Neuronal stem cell (in vitro differentiated cells): ENCODE results near the gene CLMN.

ENCODE experiments used
- DNase-seq: peaks from one replicate; pipeline ENCODE4 v3.0.0-alpha.2; 2013; ENCODE audit warnings: low spot score
- H2AFZ ChIP-seq: one replicate; pipeline ENCODE4 v1.6.1; 2013; ENCODE audit warnings: mild to moderate bottlenecking, low read length, inconsistent platforms
- H2AK5ac ChIP-seq: 2 replicates; pipeline ENCODE4 v1.6.1; 2013; ENCODE audit warnings: low read depth, mild to moderate bottlenecking, inconsistent platforms, low read length, moderate library complexity, mixed read lengths
- H2BK120ac ChIP-seq: 2 replicates; pipeline ENCODE4 v1.6.1; 2013; ENCODE audit warnings: low read depth, mild to moderate bottlenecking, inconsistent platforms, low read length, moderate library complexity, mixed read lengths
- H2BK12ac ChIP-seq: one replicate; pipeline ENCODE4 v1.6.1; 2013; ENCODE audit warnings: low read length, inconsistent platforms
- H2BK15ac ChIP-seq: 2 replicates; pipeline ENCODE4 v1.6.1; 2013; ENCODE audit warnings: mild to moderate bottlenecking, low read length, inconsistent platforms, mixed read lengths
- H2BK5ac ChIP-seq: one replicate; pipeline ENCODE4 v1.6.1; 2013; ENCODE audit warnings: inconsistent platforms, mild to moderate bottlenecking, low read length, moderate library complexity
- H3K14ac ChIP-seq: one replicate; pipeline ENCODE4 v1.6.1; 2013; ENCODE audit warnings: low read length, inconsistent platforms
- H3K18ac ChIP-seq: 2 replicates; pipeline ENCODE4 v1.6.1; 2013; ENCODE audit warnings: low read length, inconsistent platforms
- H3K23ac ChIP-seq: 2 replicates; pipeline ENCODE4 v1.6.1; 2013; ENCODE audit warnings: low read depth, mild to moderate bottlenecking, mixed read lengths, low read length, inconsistent platforms; ENCODE audit not compliant: poor library complexity
- H3K27ac ChIP-seq: replicated peaks from 3 replicates; pipeline ENCODE4 v1.5.1; 2013; ENCODE audit warnings: low read length, inconsistent platforms
- H3K27me3 ChIP-seq, 3 experiments: 2 replicates each; pipeline ENCODE4 v1.6.1; 2013; ENCODE audit warnings: low read length in 3 of 3, mild to moderate bottlenecking in 2 of 3, inconsistent platforms in 1 of 3, low read depth in 1 of 3, mixed read lengths in 1 of 3, moderate library complexity in 1 of 3; ENCODE audit not compliant: control insufficient read depth in 3 of 3, insufficient read depth in 3 of 3
- H3K36me3 ChIP-seq, 2 donors: replicated peaks in 1 of 2; 2 replicates each; pipeline ENCODE4 v1.6.1; 2013; ENCODE audit warnings: low read length in 2 of 2; ENCODE audit not compliant: control insufficient read depth in 2 of 2, insufficient read depth in 2 of 2
- H3K4ac ChIP-seq: 2 replicates; pipeline ENCODE4 v1.6.1; 2013; ENCODE audit warnings: inconsistent platforms, mild to moderate bottlenecking, low read length, moderate library complexity
- H3K4me1 ChIP-seq, 2 donors: 1 replicate in 1 of 2; 2 replicates in 1 of 2; pipeline ENCODE4 v1.6.1; 2013; ENCODE audit warnings: low read length in 2 of 2, low read depth in 1 of 2; ENCODE audit not compliant: control insufficient read depth in 2 of 2, insufficient read depth in 1 of 2
- H3K4me2 ChIP-seq: one replicate; pipeline ENCODE4 v1.6.1; 2013; ENCODE audit warnings: mild to moderate bottlenecking, low read length, inconsistent platforms; ENCODE audit not compliant: insufficient read depth, poor library complexity, severe bottlenecking
- H3K4me3 ChIP-seq, 2 donors: 2 replicates each; pipeline ENCODE4 v1.5.1; 2013; ENCODE audit warnings: low read length in 2 of 2, mild to moderate bottlenecking in 2 of 2, inconsistent platforms in 1 of 2, moderate library complexity in 1 of 2
- H3K79me1 ChIP-seq: one replicate; pipeline ENCODE4 v1.6.1; 2013; ENCODE audit warnings: low read depth, mild to moderate bottlenecking, inconsistent platforms, low read length, moderate library complexity
- H3K9ac ChIP-seq: one replicate; pipeline ENCODE4 v1.6.1; 2013; ENCODE audit warnings: mild to moderate bottlenecking, low read depth, low read length, inconsistent platforms; ENCODE audit not compliant: poor library complexity
- H3K9me3 ChIP-seq, 2 donors: replicated peaks in 1 of 2; 2 replicates each; pipeline versions ENCODE3 to v1.6.1; 2013; ENCODE audit warnings: low read length in 2 of 2, mild to moderate bottlenecking in 2 of 2, inconsistent platforms in 1 of 2, low read depth in 1 of 2, mixed read lengths in 1 of 2, moderate library complexity in 1 of 2; ENCODE audit not compliant: control insufficient read depth in 2 of 2, insufficient read depth in 1 of 2
- H4K8ac ChIP-seq: one replicate; pipeline ENCODE4 v1.6.1; 2013; ENCODE audit warnings: low read depth, mild to moderate bottlenecking, inconsistent platforms, low read length, moderate library complexity
- H4K91ac ChIP-seq: one replicate; pipeline ENCODE4 v1.6.1; 2013; ENCODE audit warnings: low read length, low read depth, mild to moderate bottlenecking, inconsistent platforms; ENCODE audit not compliant: poor library complexity
- WGBS, 2 donors: extraction: QIAGEN DNeasy Blood & Tissue Kit; methylation state at CpG; one replicate each; pipeline ENCODE4 v1.1.7; 2013; ENCODE audit warnings: missing lambda C conversion rate in 2 of 2, mixed read lengths in 1 of 2; ENCODE audit not compliant: insufficient read length in 2 of 2, insufficient replicate concordance in 1 of 2; ENCODE audit errors: extremely low coverage in 2 of 2; 5-methylcytosine and 5-hydroxymethylcytosine counted together

The CLMN gene

GRCh38 chr14:95195031-95195430, 124.7 kb downstream of the CLMN start:
- Histone ChIP-seq H3K9me3 (no peaks in the 10 kb centered on the region), H4K8ac (no peak overlapping the region), H2BK120ac (no peak overlapping the region), H3K14ac (no peak overlapping the region), H3K27ac (no peak overlapping the region), H3K4ac (no peak overlapping the region), H3K79me1 (no peaks in the 10 kb centered on the region), H2AFZ (no peak overlapping the region), H4K91ac (no peak overlapping the region), H2BK5ac (no peak overlapping the region), H2AK5ac (no peak overlapping the region), H3K36me3 (no peaks in the 10 kb centered on the region), H3K23ac (peak overlapping the region; percentile 11), H2BK12ac (no peak overlapping the region), H3K4me3 (no peak overlapping the region), H3K9ac (no peak overlapping the region), H3K18ac (peak overlapping the region; percentile 20), H2BK15ac (no peak overlapping the region), H3K27me3 (no peaks in the 10 kb centered on the region), H3K4me2 (no peak overlapping the region), H3K4me1 (peaks cover 0 to 18% of the 10 kb centered on the region in 2 donors)
- no peak for DNase-seq
- WGBS, 2 donors = no CpG with 5 or more reads among the region's 6 CpGs

- H2AK5ac ChIP-seq = no peak overlapping the region
- WGBS, 2 donors = no CpG with 5 or more reads among the region's 6 CpGs
- peaks cover 0 to 18% of the 10 kb centered on the region in 2 donors for H3K4me1 ChIP-seq
- DNase-seq = no peak
- H2BK5ac ChIP-seq = no peak overlapping the region
- H3K9me3 ChIP-seq = no peaks in the 10 kb centered on the region
- H3K36me3 ChIP-seq = no peaks in the 10 kb centered on the region
- no peak overlapping the region for H3K23ac ChIP-seq
- H3K18ac ChIP-seq = no peak overlapping the region
- no peak overlapping the region for H2BK15ac ChIP-seq
- no peak overlapping the region for H4K8ac ChIP-seq
- no peak overlapping the region for H3K4me2 ChIP-seq
- H3K79me1 ChIP-seq = no peaks in the 10 kb centered on the region
- H4K91ac ChIP-seq = no peak overlapping the region
- no peak overlapping the region for H3K9ac ChIP-seq
- H3K14ac ChIP-seq = no peak overlapping the region
- no peak overlapping the region for H3K4me3 ChIP-seq
- H2BK120ac ChIP-seq = no peak overlapping the region
- no peak overlapping the region for H3K27ac ChIP-seq
- H2BK12ac ChIP-seq = no peak overlapping the region
- H3K4ac ChIP-seq = no peak overlapping the region
- no peaks in the 10 kb centered on the region for H3K27me3 ChIP-seq
- H2AFZ ChIP-seq = no peak overlapping the region
Observed at GRCh38 chr14:95193081-95193480, 126.6 kb downstream of the CLMN start.

- no peak overlapping the region for H3K14ac ChIP-seq
- no CpG with 5 or more reads among the region's 6 CpGs for WGBS, 2 donors
- no peak for DNase-seq
Observed at GRCh38 chr14:95192311-95192710, 127.4 kb downstream of the CLMN start.

GRCh38 chr14:95191445-95192199, 128.1 kb downstream of the CLMN start:
- Histone ChIP-seq H2AK5ac (no peak overlapping the region), H3K4ac (no peak overlapping the region), H3K27me3 (no peaks in the 10 kb centered on the region), H4K8ac (no peak overlapping the region), H3K4me2 (no peak overlapping the region), H3K9me3 (no peaks in the 10 kb centered on the region), H3K4me3 (no peak overlapping the region), H4K91ac (no peak overlapping the region), H3K4me1 (peaks cover 0 to 15% of the 10 kb centered on the region in 2 donors), H2BK15ac (peak overlapping the region; percentile 30), H3K27ac (no peak overlapping the region), H3K18ac (peak overlapping the region; percentile 45), H3K23ac (peak overlapping the region; percentile 80), H2BK120ac (no peak overlapping the region), H3K14ac (no peak overlapping the region), H2AFZ (no peak overlapping the region), H3K36me3 (no peaks in the 10 kb centered on the region), H3K9ac (no peak overlapping the region), H3K79me1 (no peaks in the 10 kb centered on the region), H2BK12ac (no peak overlapping the region), H2BK5ac (no peak overlapping the region)
- no CpG with 5 or more reads among the region's 21 CpGs for WGBS, 2 donors
- no peak for DNase-seq

More at GRCh38 chr14:95192311-95192710, 127.4 kb downstream of the CLMN start:
- Histone ChIP-seq H3K23ac (no peak overlapping the region), H3K18ac (no peak overlapping the region), H2BK12ac (no peak overlapping the region), H2BK5ac (no peak overlapping the region), H3K27me3 (no peaks in the 10 kb centered on the region), H3K9me3 (no peaks in the 10 kb centered on the region), H2AK5ac (no peak overlapping the region), H2BK15ac (no peak overlapping the region), H3K4me2 (no peak overlapping the region), H4K8ac (no peak overlapping the region), H3K27ac (no peak overlapping the region), H3K79me1 (no peaks in the 10 kb centered on the region), H3K9ac (no peak overlapping the region), H2BK120ac (no peak overlapping the region), H3K4ac (no peak overlapping the region), H4K91ac (no peak overlapping the region), H3K36me3 (no peaks in the 10 kb centered on the region), H2AFZ (no peak overlapping the region), H3K4me1 (peaks cover 0 to 15% of the 10 kb centered on the region in 2 donors), H3K4me3 (no peak overlapping the region)
